Measurements from ENCODE around the gene ADM2.
A peak's percentile ranks its signal among the peaks of the same experiment; 100 is the strongest.

DNA sequence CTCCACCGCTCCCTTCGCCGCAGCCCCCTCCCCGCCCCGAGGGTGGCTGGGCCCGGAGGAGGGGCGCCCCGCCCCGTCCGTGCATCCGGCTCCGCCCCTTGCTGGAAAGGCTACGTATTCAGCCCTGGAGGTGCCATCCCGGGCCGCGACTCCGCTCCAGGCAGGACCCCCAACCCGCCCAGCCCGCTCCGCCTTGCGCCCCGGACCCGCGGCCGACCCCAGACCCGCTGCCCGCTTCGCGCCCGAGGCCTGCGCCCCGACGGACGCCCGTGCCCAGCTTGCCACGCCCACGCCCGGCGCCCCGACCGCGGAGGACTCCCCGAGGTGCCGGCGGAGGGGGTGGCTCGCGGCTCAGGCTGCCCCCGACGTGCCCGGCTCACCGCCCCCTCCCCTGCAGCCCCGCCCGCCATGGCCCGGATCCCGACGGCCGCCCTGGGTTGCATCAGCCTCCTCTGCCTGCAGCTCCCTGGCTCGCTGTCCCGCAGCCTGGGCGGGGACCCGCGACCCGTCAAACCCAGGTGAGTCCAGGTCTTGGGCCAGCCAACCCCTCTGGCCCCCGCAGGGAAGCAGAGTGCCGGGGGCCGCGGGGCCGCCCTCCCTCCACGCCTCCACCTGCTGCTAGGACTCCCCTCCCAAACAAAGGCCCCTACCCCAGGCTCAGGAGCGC lies at the start of gene ADM2:
- TF ChIP-seq CTCF (IDR thresholded peaks at IDR 0.05) (no peak), POLR2A (IDR thresholded peaks at IDR 0.05) (peak; percentile 22)

Data from right lobe of liver (tissue), 4 donors.